GM12878 (cell line): ENCODE measurements around the gene MCCD1. TPM values are rescaled to one million over a fixed set of nuclear protein-coding genes. Genes with fewer than 3 reads are reported as not detected.

Experiments used
- ATAC-seq: fragments of 200-7000 bp; cut with Tn5 transposase; 3 replicates; pipeline ENCODE4 v1.9.1; 2020; ENCODE audit warnings: mild to moderate bottlenecking, moderate library complexity
- BruUV-seq: library from RNA; stranded (reverse); fragments of 400-500 nt; replicated peaks from 2 replicates; lab custom pipeline; 2021; lab: Mats Ljungman, UMichigan
- CTCF ChIA-PET: fragments of 300-600 bp; sonication (Branson Sonifier 250); formaldehyde crosslinking; extraction: SDS; loops from one replicate; lab custom pipeline; 2021; ENCODE audit warnings: inconsistent platforms; lab: Yijun Ruan, JAX
- POLR2A ChIA-PET: fragments of 350-600 bp; formaldehyde crosslinking; extraction: SDS; loops from one replicate; lab custom pipeline; 2021; ENCODE audit warnings: inconsistent platforms; lab: Charles Lee
- RAD21 ChIA-PET: fragments of 300-600 bp; sonication (Branson Sonifier 250); formaldehyde crosslinking; loops from one replicate; lab custom pipeline; 2023; ENCODE audit warnings: antibody characterized with exemption; ENCODE audit not compliant: unreplicated experiment; lab: Charles Lee
- SMC1A ChIA-PET: fragments of 300-600 bp; sonication (Branson Sonifier 250); formaldehyde crosslinking; loops from one replicate; lab custom pipeline; 2023; ENCODE audit not compliant: unreplicated experiment, uncharacterized antibody; lab: Charles Lee
- DNase-seq: peaks from one replicate; pipeline ENCODE4 v3.0.0-alpha.2; 2011; ENCODE audit warnings: low read depth, low spot score
- FAIRE-seq: peaks from 3 replicates; lab custom pipeline; 2011; peaks lifted over from hg19 to GRCh38; lab: Jason Lieb, UNC
- H2AFZ ChIP-seq: 2 replicates; pipeline ENCODE4 v1.6.0; 2011; ENCODE audit warnings: low read depth, low read length, control low read depth; ENCODE audit not compliant: control insufficient read depth
- H3K27ac ChIP-seq: 2 replicates; pipeline ENCODE4 v1.5.1; 2011; ENCODE audit warnings: control low read depth; ENCODE audit not compliant: control insufficient read depth, insufficient read depth
- H3K27me3 ChIP-seq, 2 experiments: replicated peaks in 1 of 2; 2 replicates each; pipeline versions ENCODE4 v1.6.0 to v1.6.1; 2011; ENCODE audit warnings: low read length in 1 of 2; ENCODE audit not compliant: control insufficient read depth in 2 of 2, insufficient read depth in 2 of 2
- H3K36me3 ChIP-seq, 2 experiments: 2 replicates each; pipeline ENCODE4 v1.5.1; 2011; ENCODE audit warnings: low read length in 1 of 2; ENCODE audit not compliant: control insufficient read depth in 2 of 2, insufficient read depth in 2 of 2
- H3K4me1 ChIP-seq: 2 replicates; pipeline ENCODE4 v1.6.1; 2011; ENCODE audit warnings: mild to moderate bottlenecking, low read length, moderate library complexity, mixed read lengths; ENCODE audit not compliant: control insufficient read depth, insufficient read depth
- H3K4me2 ChIP-seq: 2 replicates; pipeline ENCODE4 v1.6.0; 2011; ENCODE audit warnings: control low read depth; ENCODE audit not compliant: control insufficient read depth, insufficient read depth
- H3K4me3 ChIP-seq: fragments of 200-600 bp; sonication (generic); 2 replicates; pipeline ENCODE4 v1.5.1; 2016
- H3K79me2 ChIP-seq: 2 replicates; pipeline ENCODE4 v1.6.0; 2011; ENCODE audit warnings: low read length; ENCODE audit not compliant: control insufficient read depth, insufficient read depth
- H3K9ac ChIP-seq: 2 replicates; pipeline ENCODE4 v1.8.0; 2011; ENCODE audit warnings: low read length, control low read depth, mixed read lengths; ENCODE audit not compliant: control insufficient read depth, insufficient read depth
- H3K9me3 ChIP-seq: replicated peaks from 3 replicates; pipeline ENCODE4 v1.5.1; 2011; ENCODE audit warnings: mild to moderate bottlenecking, low read length; ENCODE audit not compliant: control insufficient read depth, insufficient read depth
- H4K20me1 ChIP-seq: 2 replicates; pipeline ENCODE4 v1.6.0; 2011; ENCODE audit not compliant: control insufficient read depth, insufficient read depth
- DPF2 ChIP-seq: fragments of 450-650 bp; IDR thresholded peaks from 2 replicates; pipeline ENCODE4 v1.6.1; 2017; ENCODE audit warnings: mild to moderate bottlenecking
- ETV6 ChIP-seq, 2 experiments: fragments of 450-650 bp in 1 of 2; IDR thresholded peaks in 1 of 2; conservative IDR thresholded peaks in 1 of 2; 2 replicates each; pipeline ENCODE4 v1.6.1; 2014; ENCODE audit warnings: antibody characterized with exemption in 1 of 2, borderline replicate concordance in 1 of 2, low read depth in 1 of 2, mild to moderate bottlenecking in 1 of 2, moderate library complexity in 1 of 2
- HDAC2 ChIP-seq: fragments of 200-600 bp; sonication (generic); IDR thresholded peaks from 2 replicates; pipeline ENCODE4 v1.6.1; 2017
- IKZF2 ChIP-seq, 2 experiments: fragments of 450-650 bp; IDR thresholded peaks; 2 replicates each; pipeline ENCODE4 v1.6.1; 2017; ENCODE audit warnings: mild to moderate bottlenecking in 2 of 2, moderate library complexity in 2 of 2
- PAX5 ChIP-seq: IDR thresholded peaks from 2 replicates; pipeline ENCODE4 v1.6.1; 2011; ENCODE audit warnings: low read depth, low read length, borderline replicate concordance
- POU2F2 ChIP-seq: IDR thresholded peaks from 3 replicates; pipeline ENCODE4 v1.6.1; 2011; ENCODE audit warnings: low read depth, mild to moderate bottlenecking, low read length, borderline replicate concordance
- SIX5 ChIP-seq: IDR thresholded peaks from 2 replicates; pipeline ENCODE4 v1.6.1; 2011; ENCODE audit warnings: mild to moderate bottlenecking, low read depth, low read length, moderate library complexity; ENCODE audit not compliant: severe bottlenecking
- ZNF274 ChIP-seq: IDR thresholded peaks from one replicate; pipeline ENCODE4 v1.8.0; 2011; ENCODE audit not compliant: insufficient read length, insufficient read depth
- WGBS: methylation state at CpG from one replicate; pipeline ENCODE4 v1.1.6; 2016; ENCODE audit warnings: low lambda C conversion rate; ENCODE audit not compliant: insufficient replicate concordance, insufficient coverage; ENCODE audit errors: missing lambda C conversion rate; 5-methylcytosine and 5-hydroxymethylcytosine counted together
- in situ Hi-C: fragments of 300-500 bp; cut with MboI; formaldehyde crosslinking; loops from 9 replicates; pipeline ENCODE4 v1.14.3; 2018; ENCODE audit warnings: mixed read lengths
- intact Hi-C: fragments of 100-400 bp; cut with micrococcal nuclease; formaldehyde crosslinking; loops from one replicate; pipeline ENCODE4 v1.14.2; 2022; ENCODE audit not compliant: unreplicated experiment
- polyA plus RNA-seq, 11 experiments: library from polyadenylated mRNA; depleted of rRNA in 4 of 11; unstranded in 6 of 11; stranded (reverse) in 5 of 11; fragments of >200 nt; fragmentation: Nextera tagmentation in 4 of 11; fragmentation: Illumina TruSeq in 1 of 11; extraction: Ambion mirVana in 4 of 11; extraction: Trizol in 1 of 11; gene quantifications; 1 replicate in 1 of 11; 2 replicates in 10 of 11; pipeline versions ENCODE4 v1.2.1 to v1.2.3, GENCODE V29; 2011 to 2016; ENCODE audit warnings: inconsistent platforms in 2 of 11, missing spikeins in 2 of 11, low read depth in 1 of 11
- total RNA-seq, 4 experiments: library from RNA; depleted of rRNA in 3 of 4; stranded (reverse); fragments of >200 nt in 3 of 4; fragmentation: Illumina TruSeq in 1 of 4; extraction: Trizol in 1 of 4; gene quantifications; 2 replicates each; pipeline versions ENCODE4 v1.2.1 to v1.2.3, GENCODE V29; 2013 to 2021
- TF ChIP-seq, protein P1 (sequence below): IDR thresholded peaks from 2 replicates; pipeline ENCODE4 v1.6.1; 2012; ENCODE audit warnings: low read depth, low read length, improper control_type of control experiment
- TF ChIP-seq, protein P2 (sequence below): fragments of 450-650 bp; IDR thresholded peaks from 2 replicates; pipeline ENCODE4 v1.6.1; 2017; ENCODE audit warnings: mild to moderate bottlenecking, moderate library complexity
- TF ChIP-seq, protein P3 (sequence below): fragments of 450-650 bp; IDR thresholded peaks from 2 replicates; pipeline ENCODE4 v1.6.1; 2016; ENCODE audit warnings: mild to moderate bottlenecking
- TF ChIP-seq, protein P4 (sequence below): IDR thresholded peaks from 2 replicates; pipeline ENCODE4 v1.6.1; 2011; ENCODE audit warnings: low read depth, low read length, improper control_type of control experiment, borderline replicate concordance

Gene MCCD1
- total and polyA plus RNA-seq, 10 of the 15 experiments (the other 5 are each of a cell fraction or from before 2014, with no cell fraction given), result not detected

DNA sequence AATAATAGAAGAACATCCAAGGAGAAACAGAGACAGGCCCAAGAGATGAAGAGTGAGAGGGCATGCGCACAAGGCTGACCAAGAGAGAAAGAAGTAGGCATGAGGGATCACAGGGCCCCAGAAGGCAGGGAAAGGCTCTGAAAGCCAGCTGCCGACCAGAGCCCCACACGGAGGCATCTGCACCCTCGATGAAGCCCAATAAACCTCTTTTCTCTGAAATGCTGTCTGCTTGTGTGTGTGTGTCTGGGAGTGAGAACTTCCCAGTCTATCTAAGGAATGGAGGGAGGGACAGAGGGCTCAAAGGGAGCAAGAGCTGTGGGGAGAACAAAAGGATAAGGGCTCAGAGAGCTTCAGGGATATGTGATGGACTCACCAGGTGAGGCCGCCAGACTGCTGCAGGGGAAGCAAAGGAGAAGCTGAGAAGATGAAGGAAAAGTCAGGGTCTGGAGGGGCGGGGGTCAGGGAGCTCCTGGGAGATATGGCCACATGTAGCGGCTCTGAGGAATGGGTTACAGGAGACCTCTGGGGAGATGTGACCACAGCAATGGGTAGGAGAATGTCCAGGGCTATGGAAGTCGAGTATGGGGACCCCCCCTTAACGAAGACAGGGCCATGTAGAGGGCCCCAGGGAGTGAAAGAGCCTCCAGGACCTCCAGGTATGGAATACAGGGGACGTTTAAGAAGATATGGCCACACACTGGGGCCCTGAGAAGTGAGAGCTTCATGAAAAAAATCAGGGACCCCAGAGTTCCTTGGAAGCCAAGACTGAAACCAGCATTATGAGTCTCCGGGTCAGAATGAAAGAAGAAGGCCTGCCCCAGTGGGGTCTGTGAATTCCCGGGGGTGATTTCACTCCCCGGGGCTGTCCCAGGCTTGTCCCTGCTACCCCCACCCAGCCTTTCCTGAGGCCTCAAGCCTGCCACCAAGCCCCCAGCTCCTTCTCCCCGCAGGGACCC, 45.6 kb downstream of the MCCD1 start:
- ChIA-PET SMC1A (interaction anchor here (0.6 to 45.5 kb wide), 7 partner anchors 10 to 391 kb away, joined by 3 to 1989 read pairs (median 5); partner anchors contain the start of genes AIF1, ATP6V1G2, DDX39B and LST1), POLR2A (interaction anchor here (0.9 to 17.1 kb wide), 12 partner anchors 7 to 253 kb away, joined by 3 to 282 read pairs (median 12); partner anchors contain the start of genes ATP6V1G2, DDX39B, HSPA1B and LST1), CTCF (interaction anchor here (0.6 to 31.0 kb wide), 8 partner anchors 8 to 191 kb away, joined by 3 to 2098 read pairs (median 4); partner anchors contain the start of genes ATP6V1G2, C6orf47, DDX39B and LST1), RAD21 (interaction anchor here (0.6 to 17.5 kb wide), 13 partner anchors 8 to 256 kb away, joined by 3 to 620 read pairs (median 5); partner anchors contain the start of genes ATP6V1G2, DDX39B, GPANK1 and LST1)
- ATAC-seq (peak; percentile 1), DNase-seq (no peak), FAIRE-seq (no peak)
- Histone ChIP-seq H3K4me3 (peak overlapping the region; percentile 91), H3K9ac (peak overlapping the region; percentile 82), H3K4me1 (peaks cover 53% of the 10 kb centered on the region), H3K9me3 (no peaks in the 10 kb centered on the region), H3K27me3 (no peaks in the 10 kb centered on the region), H4K20me1 (no peaks in the 10 kb centered on the region), H2AFZ (no peak overlapping the region), H3K36me3 (peaks cover 0 to 7% of the 10 kb centered on the region in 2 experiments; a peak in 2 of 4 replicates), H3K27ac (peak overlapping the region; percentile 96), H3K79me2 (peaks cover 75% of the 10 kb centered on the region), H3K4me2 (peak overlapping the region; percentile 84)
- 35% methylated on average over 14 of the region's 14 CpGs for WGBS
- in situ Hi-C loops, result loop anchor here (25.0 kb wide), 2 partner anchors 1038 to 1388 kb away; partner anchors contain the start of genes BRD2 and HLA-DMA
- no TSS peak for BruUV-seq
- intact Hi-C loops, result no loop called here
- TF ChIP-seq, protein P1, sequence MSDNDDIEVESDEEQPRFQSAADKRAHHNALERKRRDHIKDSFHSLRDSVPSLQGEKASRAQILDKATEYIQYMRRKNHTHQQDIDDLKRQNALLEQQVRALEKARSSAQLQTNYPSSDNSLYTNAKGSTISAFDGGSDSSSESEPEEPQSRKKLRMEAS, result no peak
- TF ChIP-seq, protein P2, sequence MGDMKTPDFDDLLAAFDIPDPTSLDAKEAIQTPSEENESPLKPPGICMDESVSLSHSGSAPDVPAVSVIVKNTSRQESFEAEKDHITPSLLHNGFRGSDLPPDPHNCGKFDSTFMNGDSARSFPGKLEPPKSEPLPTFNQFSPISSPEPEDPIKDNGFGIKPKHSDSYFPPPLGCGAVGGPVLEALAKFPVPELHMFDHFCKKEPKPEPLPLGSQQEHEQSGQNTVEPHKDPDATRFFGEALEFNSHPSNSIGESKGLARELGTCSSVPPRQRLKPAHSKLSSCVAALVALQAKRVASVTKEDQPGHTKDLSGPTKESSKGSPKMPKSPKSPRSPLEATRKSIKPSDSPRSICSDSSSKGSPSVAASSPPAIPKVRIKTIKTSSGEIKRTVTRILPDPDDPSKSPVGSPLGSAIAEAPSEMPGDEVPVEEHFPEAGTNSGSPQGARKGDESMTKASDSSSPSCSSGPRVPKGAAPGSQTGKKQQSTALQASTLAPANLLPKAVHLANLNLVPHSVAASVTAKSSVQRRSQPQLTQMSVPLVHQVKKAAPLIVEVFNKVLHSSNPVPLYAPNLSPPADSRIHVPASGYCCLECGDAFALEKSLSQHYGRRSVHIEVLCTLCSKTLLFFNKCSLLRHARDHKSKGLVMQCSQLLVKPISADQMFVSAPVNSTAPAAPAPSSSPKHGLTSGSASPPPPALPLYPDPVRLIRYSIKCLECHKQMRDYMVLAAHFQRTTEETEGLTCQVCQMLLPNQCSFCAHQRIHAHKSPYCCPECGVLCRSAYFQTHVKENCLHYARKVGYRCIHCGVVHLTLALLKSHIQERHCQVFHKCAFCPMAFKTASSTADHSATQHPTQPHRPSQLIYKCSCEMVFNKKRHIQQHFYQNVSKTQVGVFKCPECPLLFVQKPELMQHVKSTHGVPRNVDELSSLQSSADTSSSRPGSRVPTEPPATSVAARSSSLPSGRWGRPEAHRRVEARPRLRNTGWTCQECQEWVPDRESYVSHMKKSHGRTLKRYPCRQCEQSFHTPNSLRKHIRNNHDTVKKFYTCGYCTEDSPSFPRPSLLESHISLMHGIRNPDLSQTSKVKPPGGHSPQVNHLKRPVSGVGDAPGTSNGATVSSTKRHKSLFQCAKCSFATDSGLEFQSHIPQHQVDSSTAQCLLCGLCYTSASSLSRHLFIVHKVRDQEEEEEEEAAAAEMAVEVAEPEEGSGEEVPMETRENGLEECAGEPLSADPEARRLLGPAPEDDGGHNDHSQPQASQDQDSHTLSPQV, result no peak
- TF ChIP-seq POU2F2, result 0 out of 3 replicates have a peak, but pooled peaks have one; percentile 8
- TF ChIP-seq, protein P3, sequence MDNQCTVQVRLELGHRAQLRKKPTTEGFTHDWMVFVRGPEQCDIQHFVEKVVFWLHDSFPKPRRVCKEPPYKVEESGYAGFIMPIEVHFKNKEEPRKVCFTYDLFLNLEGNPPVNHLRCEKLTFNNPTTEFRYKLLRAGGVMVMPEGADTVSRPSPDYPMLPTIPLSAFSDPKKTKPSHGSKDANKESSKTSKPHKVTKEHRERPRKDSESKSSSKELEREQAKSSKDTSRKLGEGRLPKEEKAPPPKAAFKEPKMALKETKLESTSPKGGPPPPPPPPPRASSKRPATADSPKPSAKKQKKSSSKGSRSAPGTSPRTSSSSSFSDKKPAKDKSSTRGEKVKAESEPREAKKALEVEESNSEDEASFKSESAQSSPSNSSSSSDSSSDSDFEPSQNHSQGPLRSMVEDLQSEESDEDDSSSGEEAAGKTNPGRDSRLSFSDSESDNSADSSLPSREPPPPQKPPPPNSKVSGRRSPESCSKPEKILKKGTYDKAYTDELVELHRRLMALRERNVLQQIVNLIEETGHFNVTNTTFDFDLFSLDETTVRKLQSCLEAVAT, result 0 out of 2 replicates have a peak, but pooled peaks have one; percentile 31
- no peak for TF ChIP-seq ZNF274
- TF ChIP-seq DPF2, result no peak
- no peak for TF ChIP-seq HDAC2
- TF ChIP-seq, protein P4, sequence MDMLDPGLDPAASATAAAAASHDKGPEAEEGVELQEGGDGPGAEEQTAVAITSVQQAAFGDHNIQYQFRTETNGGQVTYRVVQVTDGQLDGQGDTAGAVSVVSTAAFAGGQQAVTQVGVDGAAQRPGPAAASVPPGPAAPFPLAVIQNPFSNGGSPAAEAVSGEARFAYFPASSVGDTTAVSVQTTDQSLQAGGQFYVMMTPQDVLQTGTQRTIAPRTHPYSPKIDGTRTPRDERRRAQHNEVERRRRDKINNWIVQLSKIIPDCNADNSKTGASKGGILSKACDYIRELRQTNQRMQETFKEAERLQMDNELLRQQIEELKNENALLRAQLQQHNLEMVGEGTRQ, result no peak
- TF ChIP-seq PAX5, result no peak
- peak in 1 of 2 experiments; percentile 17; a peak in 1 of 4 replicates for TF ChIP-seq ETV6 (conservative IDR thresholded peaks at IDR 0.05 in 1 of 2, IDR thresholded peaks at IDR 0.05 in 1 of 2; ENCODE audit: borderline replicate concordance in 1 of 2, low read depth in 1 of 2)
- no peak for TF ChIP-seq SIX5
- TF ChIP-seq IKZF2 (IDR thresholded peaks at IDR 0.05), result no peak
